ENCODE results near the gene UBE2Z. TPM values are rescaled to one million over a fixed set of nuclear protein-coding genes. Genes with fewer than 3 reads are reported as not detected.
A peak's percentile ranks its signal among the peaks of the same experiment; 100 is the strongest.

UBE2Z gene
- total and polyA plus RNA-seq, 4 donors: 29.5 to 63.5 (median 56.1) TPM

DNA sequence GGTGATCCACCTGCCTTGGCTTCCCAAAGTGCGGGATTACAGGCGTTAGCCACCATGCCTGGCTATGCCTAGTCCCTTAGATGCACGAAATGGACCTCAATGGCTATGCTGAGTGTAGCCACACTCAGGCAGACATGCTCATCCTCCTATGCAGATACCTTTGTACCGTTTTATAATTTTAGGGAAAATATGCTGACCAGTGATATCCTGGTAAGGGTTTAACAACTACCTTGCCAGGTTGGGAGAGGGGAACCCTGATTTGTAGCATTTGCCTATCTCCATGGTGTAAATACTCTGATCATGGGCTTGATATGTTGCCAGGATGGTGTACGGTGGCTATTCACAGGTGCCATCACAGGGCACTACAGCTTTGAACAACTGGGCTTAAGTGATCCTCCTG is 43.4 kb downstream of the UBE2Z start:
- H3K4me1 ChIP-seq (ENCODE audit: control insufficient read depth in 5 of 5, insufficient read depth in 5 of 5, low read length in 5 of 5): no peaks in the 10 kb centered on the region
- H3K9me3 ChIP-seq (ENCODE audit: control insufficient read depth in 4 of 4, insufficient read depth in 3 of 4, low read length in 3 of 4): no peaks in the 10 kb centered on the region
- ATAC-seq (ENCODE audit: insufficient read depth, low FRiP score) (no peak), DNase-seq (no peak)
- H3K36me3 ChIP-seq (ENCODE audit: control insufficient read depth in 4 of 4, insufficient read depth in 4 of 4, low read length in 4 of 4): no peaks in the 10 kb centered on the region
- WGBS, 2 donors: 79 to 92% methylated on average over 5 of the region's 5 CpGs
- H3K27ac ChIP-seq (ENCODE audit: low read depth in 1 of 2, low read length in 1 of 2): no peak overlapping the region
- no peaks in the 10 kb centered on the region for H3K27me3 ChIP-seq (ENCODE audit: control insufficient read depth in 3 of 3, insufficient read depth in 3 of 3, low read length in 2 of 3)
- TF ChIP-seq, protein P1, sequence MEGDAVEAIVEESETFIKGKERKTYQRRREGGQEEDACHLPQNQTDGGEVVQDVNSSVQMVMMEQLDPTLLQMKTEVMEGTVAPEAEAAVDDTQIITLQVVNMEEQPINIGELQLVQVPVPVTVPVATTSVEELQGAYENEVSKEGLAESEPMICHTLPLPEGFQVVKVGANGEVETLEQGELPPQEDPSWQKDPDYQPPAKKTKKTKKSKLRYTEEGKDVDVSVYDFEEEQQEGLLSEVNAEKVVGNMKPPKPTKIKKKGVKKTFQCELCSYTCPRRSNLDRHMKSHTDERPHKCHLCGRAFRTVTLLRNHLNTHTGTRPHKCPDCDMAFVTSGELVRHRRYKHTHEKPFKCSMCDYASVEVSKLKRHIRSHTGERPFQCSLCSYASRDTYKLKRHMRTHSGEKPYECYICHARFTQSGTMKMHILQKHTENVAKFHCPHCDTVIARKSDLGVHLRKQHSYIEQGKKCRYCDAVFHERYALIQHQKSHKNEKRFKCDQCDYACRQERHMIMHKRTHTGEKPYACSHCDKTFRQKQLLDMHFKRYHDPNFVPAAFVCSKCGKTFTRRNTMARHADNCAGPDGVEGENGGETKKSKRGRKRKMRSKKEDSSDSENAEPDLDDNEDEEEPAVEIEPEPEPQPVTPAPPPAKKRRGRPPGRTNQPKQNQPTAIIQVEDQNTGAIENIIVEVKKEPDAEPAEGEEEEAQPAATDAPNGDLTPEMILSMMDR (IDR thresholded peaks at IDR 0.05; ENCODE audit: control extremely low read depth, extremely low read depth): no peak
- H3K9ac ChIP-seq (ENCODE audit: insufficient read depth in 1 of 2, low read length in 2 of 2): no peak overlapping the region
- H3K4me3 ChIP-seq: no peak overlapping the region

DNA sequence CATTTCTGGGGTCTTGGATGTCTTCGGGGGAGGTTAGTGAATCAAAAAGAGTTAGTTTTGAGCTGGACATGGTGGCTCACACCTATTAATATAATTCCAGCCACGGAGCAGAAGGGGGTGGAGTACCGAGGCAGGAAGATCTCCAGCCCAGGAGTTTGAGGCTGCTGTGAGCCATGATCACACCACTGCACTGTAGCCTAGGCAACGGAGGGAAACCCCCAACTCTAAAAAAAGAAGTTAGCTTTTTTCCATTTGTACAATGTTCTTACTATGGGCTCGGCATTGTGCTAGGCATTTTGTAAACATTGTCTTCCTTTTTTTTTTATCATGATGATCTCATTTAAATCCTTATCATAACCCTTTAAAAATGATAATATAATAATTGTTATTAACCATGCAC is 44.7 kb downstream of the UBE2Z start:
- Histone ChIP-seq H3K4me1 (ENCODE audit: control insufficient read depth in 5 of 5, insufficient read depth in 5 of 5, low read length in 5 of 5) (no peaks in the 10 kb centered on the region), H3K9ac (ENCODE audit: insufficient read depth in 1 of 2, low read length in 2 of 2) (no peak overlapping the region), H3K27ac (ENCODE audit: low read depth in 1 of 2, low read length in 1 of 2) (no peak overlapping the region), H3K36me3 (ENCODE audit: control insufficient read depth in 4 of 4, insufficient read depth in 4 of 4, low read length in 4 of 4) (no peaks in the 10 kb centered on the region), H3K9me3 (ENCODE audit: control insufficient read depth in 4 of 4, insufficient read depth in 3 of 4, low read length in 3 of 4) (no peaks in the 10 kb centered on the region), H3K4me3 (no peak overlapping the region), H3K27me3 (ENCODE audit: control insufficient read depth in 3 of 3, insufficient read depth in 3 of 3, low read length in 2 of 3) (no peaks in the 10 kb centered on the region)
- no peak for ATAC-seq (ENCODE audit: insufficient read depth, low FRiP score)
- WGBS, 2 donors: 17 to 28% methylated on average over 5 of the region's 5 CpGs
- TF ChIP-seq, protein P1 (IDR thresholded peaks at IDR 0.05; ENCODE audit: control extremely low read depth, extremely low read depth): no peak
- no peak for DNase-seq

DNA sequence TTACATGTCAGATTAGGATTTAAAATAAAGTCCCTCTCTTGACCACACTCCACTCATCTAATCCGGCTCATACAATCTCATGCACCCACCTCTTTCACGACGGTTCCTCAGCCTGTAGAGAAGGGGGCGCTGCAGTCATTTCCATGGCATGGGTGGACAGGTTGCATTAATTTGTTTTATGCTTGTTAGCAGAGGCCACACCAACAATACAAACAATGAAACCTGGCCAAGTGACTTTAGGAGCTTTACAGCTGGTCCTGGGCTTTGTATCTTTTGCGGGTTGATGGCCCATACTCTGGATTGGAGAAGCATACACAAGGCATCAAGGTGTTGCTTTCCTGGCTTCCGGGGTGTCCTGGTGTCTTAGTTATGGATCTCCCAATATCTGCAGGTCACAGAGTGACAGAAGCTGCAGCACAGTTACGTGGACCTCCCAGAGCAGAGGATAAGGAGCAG is 46.1 kb downstream of the UBE2Z start:
- peak in 2 of 3 donors; percentile 29 to 31 for DNase-seq
- 41 to 45% methylated on average over 7 of the region's 7 CpGs for WGBS, 2 donors
- no peaks in the 10 kb centered on the region for H3K27me3 ChIP-seq (ENCODE audit: control insufficient read depth in 3 of 3, insufficient read depth in 3 of 3, low read length in 2 of 3)

More for the DNA sequence above, 46.1 kb downstream of the UBE2Z start:
- no peaks in the 10 kb centered on the region for H3K4me1 ChIP-seq (ENCODE audit: control insufficient read depth in 5 of 5, insufficient read depth in 5 of 5, low read length in 5 of 5)
- H3K27ac ChIP-seq (ENCODE audit: low read depth in 1 of 2, low read length in 1 of 2): no peak overlapping the region
- TF ChIP-seq, protein P1 (IDR thresholded peaks at IDR 0.05; ENCODE audit: control extremely low read depth, extremely low read depth): no peak
- no peak overlapping the region for H3K9ac ChIP-seq (ENCODE audit: insufficient read depth in 1 of 2, low read length in 2 of 2)
- H3K9me3 ChIP-seq (ENCODE audit: control insufficient read depth in 4 of 4, insufficient read depth in 3 of 4, low read length in 3 of 4): no peaks in the 10 kb centered on the region
- H3K36me3 ChIP-seq (ENCODE audit: control insufficient read depth in 4 of 4, insufficient read depth in 4 of 4, low read length in 4 of 4): no peaks in the 10 kb centered on the region
- no peak for ATAC-seq (ENCODE audit: insufficient read depth, low FRiP score)
- H3K4me3 ChIP-seq: no peak overlapping the region
